A673 (cell line): ENCODE results near the gene ZNF554. TPM values are rescaled to one million over a fixed set of nuclear protein-coding genes. Genes with fewer than 3 reads are reported as not detected.

Source experiments
- BruUV-seq: library from RNA; stranded (reverse); fragments of 400-500 nt; replicated peaks from 2 replicates; lab custom pipeline; 2021; lab: Mats Ljungman, UMichigan
- CTCF ChIA-PET: fragments of 300-600 bp; sonication (Branson Sonifier 250); formaldehyde crosslinking; loops from one replicate; lab custom pipeline; 2022; ENCODE audit warnings: antibody characterized with exemption; lab: Charles Lee
- POLR2A ChIA-PET: fragments of 300-600 bp; sonication (Branson Sonifier 250); formaldehyde crosslinking; loops from one replicate; lab custom pipeline; 2022; ENCODE audit warnings: antibody characterized with exemption; ENCODE audit not compliant: low non-redundant PET; lab: Charles Lee
- DNase-seq: peaks from one replicate; pipeline ENCODE4 v3.0.0-alpha.2; 2015; ENCODE audit warnings: low spot score
- H3K27ac ChIP-seq: fragments of 200-600 bp; sonication (generic); 2 replicates; pipeline ENCODE4 v1.5.1; 2016; ENCODE audit warnings: mixed run types, low read depth, mild to moderate bottlenecking, mixed read lengths, antibody characterized with exemption, low read length; ENCODE audit not compliant: poor library complexity, severe bottlenecking
- H3K27me3 ChIP-seq: fragments of 200-600 bp; sonication (generic); replicated peaks from 2 replicates; pipeline ENCODE4 v1.6.1; 2017; ENCODE audit warnings: mixed run types, low read depth, mild to moderate bottlenecking, mixed read lengths, antibody characterized with exemption, low read length; ENCODE audit not compliant: insufficient read depth, poor library complexity
- H3K36me3 ChIP-seq: fragments of 200-600 bp; sonication (generic); 2 replicates; pipeline ENCODE4 v1.6.1; 2016; ENCODE audit warnings: mixed run types, mild to moderate bottlenecking, mixed read lengths, antibody characterized with exemption, low read length; ENCODE audit not compliant: insufficient read depth, poor library complexity, severe bottlenecking
- H3K4me1 ChIP-seq: fragments of 200-600 bp; sonication (generic); 2 replicates; pipeline ENCODE4 v1.6.1; 2017; ENCODE audit warnings: mixed run types, mild to moderate bottlenecking, mixed read lengths, antibody characterized with exemption, low read length; ENCODE audit not compliant: insufficient read depth, poor library complexity, severe bottlenecking
- H3K4me3 ChIP-seq: fragments of 200-600 bp; sonication (generic); 2 replicates; pipeline ENCODE4 v1.5.1; 2016; ENCODE audit warnings: low read depth, mixed run types, mild to moderate bottlenecking, mixed read lengths, low read length; ENCODE audit not compliant: poor library complexity, severe bottlenecking
- H3K9me3 ChIP-seq: fragments of 200-600 bp; sonication (generic); 2 replicates; pipeline ENCODE4 v1.6.1; 2016; ENCODE audit warnings: mixed run types, low read depth, mild to moderate bottlenecking, mixed read lengths, antibody characterized with exemption, low read length; ENCODE audit not compliant: poor library complexity, severe bottlenecking
- EZH2 ChIP-seq: fragments of 200-600 bp; sonication (generic); IDR thresholded peaks from 2 replicates; pipeline ENCODE4 v1.6.1; 2017; ENCODE audit warnings: borderline replicate concordance, low read depth, mild to moderate bottlenecking, mixed read lengths, antibody characterized with exemption, low read length; ENCODE audit not compliant: poor library complexity, severe bottlenecking
- intact Hi-C: fragments of 100-400 bp; cut with micrococcal nuclease; formaldehyde crosslinking; loops from one replicate; pipeline ENCODE4 v1.10.0; 2022; ENCODE audit not compliant: unreplicated experiment
- total RNA-seq: library from RNA; stranded (reverse); gene quantifications from 2 replicates; pipeline ENCODE4 v1.2.3, GENCODE V29; 2021
- TF ChIP-seq, protein P1 (sequence below): fragments of 300-800, 200-600 bp; sonication (generic); conservative IDR thresholded peaks from 2 replicates; pipeline ENCODE4 v1.5.1; 2017; ENCODE audit warnings: low read depth, mild to moderate bottlenecking, antibody characterized with exemption, low read length, moderate library complexity, mixed read lengths

ZNF554 gene
- total RNA-seq, 1 experiment from 2014 or later: 3.5 TPM

DNA sequence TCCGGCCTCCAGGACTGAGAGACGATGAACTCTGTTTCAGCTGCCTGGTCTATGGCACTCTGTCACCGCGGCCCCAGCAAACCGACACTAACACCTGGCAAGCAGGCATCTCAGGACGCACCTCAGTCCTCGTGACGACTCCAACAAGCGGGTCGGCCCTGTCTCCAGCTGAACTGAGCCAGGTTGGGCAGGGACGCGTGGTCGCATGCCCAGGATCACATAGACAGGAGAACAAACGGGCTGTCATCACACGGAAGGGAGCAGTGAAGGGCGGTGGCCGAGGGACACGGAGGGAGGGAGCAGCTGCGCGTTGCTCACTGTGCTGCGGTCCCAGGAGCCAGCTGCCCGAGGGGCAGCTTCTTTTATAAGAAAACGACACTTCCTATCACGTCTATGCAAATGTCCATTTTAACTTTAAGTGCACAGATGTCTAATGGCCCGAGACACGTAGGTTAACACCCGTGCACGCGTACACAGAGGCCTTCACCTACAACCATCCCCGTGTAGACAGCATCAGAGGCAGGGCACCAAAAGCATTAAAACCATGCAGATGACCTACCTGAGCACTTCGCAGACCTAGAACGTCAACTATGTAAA lies 45.5 kb upstream of the ZNF554 start:
- CTCF ChIA-PET: no interaction called here
- Histone ChIP-seq H3K27ac (no peak overlapping the region), H3K36me3 (peaks cover 4% of the 10 kb centered on the region), H3K4me3 (no peak overlapping the region), H3K4me1 (no peaks in the 10 kb centered on the region), H3K9me3 (no peaks in the 10 kb centered on the region), H3K27me3 (no peaks in the 10 kb centered on the region)
- BruUV-seq: no TSS peak
- DNase-seq: no peak
- intact Hi-C loops: no loop called here
- POLR2A ChIA-PET: interaction anchor here (0.6 kb wide), 1 partner anchor 429 kb away, joined by 7 read pairs; no protein-coding TSS in a partner anchor
- TF ChIP-seq EZH2: no peak
- TF ChIP-seq, protein P1, sequence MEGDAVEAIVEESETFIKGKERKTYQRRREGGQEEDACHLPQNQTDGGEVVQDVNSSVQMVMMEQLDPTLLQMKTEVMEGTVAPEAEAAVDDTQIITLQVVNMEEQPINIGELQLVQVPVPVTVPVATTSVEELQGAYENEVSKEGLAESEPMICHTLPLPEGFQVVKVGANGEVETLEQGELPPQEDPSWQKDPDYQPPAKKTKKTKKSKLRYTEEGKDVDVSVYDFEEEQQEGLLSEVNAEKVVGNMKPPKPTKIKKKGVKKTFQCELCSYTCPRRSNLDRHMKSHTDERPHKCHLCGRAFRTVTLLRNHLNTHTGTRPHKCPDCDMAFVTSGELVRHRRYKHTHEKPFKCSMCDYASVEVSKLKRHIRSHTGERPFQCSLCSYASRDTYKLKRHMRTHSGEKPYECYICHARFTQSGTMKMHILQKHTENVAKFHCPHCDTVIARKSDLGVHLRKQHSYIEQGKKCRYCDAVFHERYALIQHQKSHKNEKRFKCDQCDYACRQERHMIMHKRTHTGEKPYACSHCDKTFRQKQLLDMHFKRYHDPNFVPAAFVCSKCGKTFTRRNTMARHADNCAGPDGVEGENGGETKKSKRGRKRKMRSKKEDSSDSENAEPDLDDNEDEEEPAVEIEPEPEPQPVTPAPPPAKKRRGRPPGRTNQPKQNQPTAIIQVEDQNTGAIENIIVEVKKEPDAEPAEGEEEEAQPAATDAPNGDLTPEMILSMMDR: no peak

DNA sequence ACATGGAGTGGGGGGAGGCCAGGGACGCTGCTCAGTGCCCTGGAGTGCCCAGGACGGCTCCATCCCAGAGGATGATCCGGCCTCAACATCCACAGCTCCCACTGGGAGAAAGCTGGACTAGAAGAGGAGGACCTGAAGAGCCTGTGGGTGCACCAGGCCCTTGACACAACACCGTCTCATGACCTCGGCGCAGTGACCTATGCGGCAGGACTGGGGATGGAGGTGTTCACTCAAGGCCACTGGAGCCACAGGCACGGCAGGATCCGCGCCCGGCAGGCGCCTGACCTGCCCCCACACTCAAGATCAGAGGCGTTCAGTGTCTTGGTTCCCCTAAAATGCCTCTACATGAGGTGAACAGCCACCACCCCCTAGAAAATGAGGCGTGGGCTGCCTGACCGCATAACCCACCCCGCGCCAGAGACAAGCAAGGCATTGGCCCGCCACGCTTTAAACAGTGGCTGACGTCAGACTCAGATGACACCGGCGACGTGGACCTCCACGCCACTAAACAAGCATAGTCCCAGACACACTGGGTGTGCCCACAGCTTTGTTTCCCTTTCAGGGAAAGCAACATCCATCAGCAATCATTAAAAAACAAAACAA lies 44.6 kb upstream of the ZNF554 start:
- Histone ChIP-seq H3K36me3 (peaks cover 4% of the 10 kb centered on the region), H3K9me3 (no peaks in the 10 kb centered on the region), H3K4me3 (no peak overlapping the region), H3K4me1 (no peaks in the 10 kb centered on the region), H3K27ac (no peak overlapping the region), H3K27me3 (no peaks in the 10 kb centered on the region)
- BruUV-seq: no TSS peak
- intact Hi-C loops: no loop called here
- ChIA-PET POLR2A (no interaction called here), CTCF (no interaction called here)
- TF ChIP-seq, protein P1: no peak
- TF ChIP-seq EZH2: no peak
- no peak for DNase-seq

GRCh38 chr19:2775556-2776430 lies 43.9 kb upstream of the ZNF554 start:
- no peak for DNase-seq

More at GRCh38 chr19:2775556-2776430, 43.9 kb upstream of the ZNF554 start:
- Histone ChIP-seq H3K27me3 (no peaks in the 10 kb centered on the region), H3K4me1 (no peaks in the 10 kb centered on the region), H3K9me3 (no peaks in the 10 kb centered on the region), H3K36me3 (peaks cover 4% of the 10 kb centered on the region), H3K27ac (no peak overlapping the region), H3K4me3 (no peak overlapping the region)
- BruUV-seq: no TSS peak
- intact Hi-C loops: no loop called here
- POLR2A ChIA-PET: no interaction called here
- no peak for TF ChIP-seq EZH2
- TF ChIP-seq, protein P1: no peak
- CTCF ChIA-PET: no interaction called here
